Measurements from ENCODE around the gene ICE2.

ICE2 gene

DNA sequence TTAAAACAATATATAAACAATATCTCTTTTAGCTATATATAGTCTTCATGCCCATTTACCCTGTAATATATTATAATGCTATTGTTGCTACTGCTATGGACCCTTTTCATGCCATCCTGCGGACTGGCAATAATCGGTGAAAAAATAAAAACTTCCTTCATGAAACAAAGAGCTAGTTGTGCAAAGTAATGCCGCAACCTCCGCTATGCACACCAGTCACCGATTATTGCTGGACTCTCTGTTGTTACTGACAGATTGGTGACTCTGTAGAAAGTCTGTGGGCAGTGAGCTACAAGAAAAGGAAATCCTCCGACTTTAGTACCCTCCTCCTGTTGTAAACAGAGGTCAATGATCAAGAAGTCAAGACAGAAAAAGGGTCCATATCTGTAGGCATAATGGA, 17.9 kb upstream of the ICE2 start:
- DNase-seq (ENCODE audit: low read depth) = no peak

DNA sequence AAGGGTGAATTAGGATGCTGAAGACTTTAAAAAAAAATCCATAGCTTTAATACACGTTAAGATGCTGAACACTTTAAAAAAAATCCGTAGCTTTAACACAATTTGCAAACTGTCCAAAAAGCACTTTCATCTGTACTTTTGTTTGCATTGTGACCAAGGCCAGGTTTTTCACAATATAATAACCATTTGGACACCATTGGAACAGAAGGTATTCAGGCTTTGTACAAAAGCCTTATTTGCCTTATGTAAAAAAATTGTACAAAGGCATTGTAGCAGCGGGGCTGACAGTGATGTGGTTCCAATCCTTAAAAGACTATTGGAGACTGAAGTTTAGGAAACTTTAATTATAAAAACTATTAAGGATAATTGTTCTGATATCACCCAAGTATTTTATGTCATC, 15.2 kb upstream of the ICE2 start:
- no peak for DNase-seq (ENCODE audit: low read depth)

DNA sequence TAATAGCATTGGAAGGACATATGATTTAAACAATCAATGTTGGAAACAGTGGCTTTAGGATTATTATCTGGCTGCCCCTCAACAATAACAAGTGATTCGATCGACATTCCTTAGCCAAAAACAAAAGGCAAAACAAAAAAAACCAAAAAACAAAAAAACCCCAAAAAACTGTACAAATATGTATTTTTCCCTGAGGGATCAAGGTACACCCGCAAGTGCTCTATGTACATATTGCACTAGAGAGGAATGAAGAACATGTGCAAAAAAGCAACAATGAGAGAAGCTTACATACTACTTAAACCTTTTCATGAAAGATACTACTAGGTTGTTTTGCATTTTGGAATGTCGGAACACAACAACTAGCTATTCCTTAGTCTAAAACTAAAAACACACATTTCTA, 14.2 kb upstream of the ICE2 start:
- no peak for DNase-seq (ENCODE audit: low read depth)

DNA sequence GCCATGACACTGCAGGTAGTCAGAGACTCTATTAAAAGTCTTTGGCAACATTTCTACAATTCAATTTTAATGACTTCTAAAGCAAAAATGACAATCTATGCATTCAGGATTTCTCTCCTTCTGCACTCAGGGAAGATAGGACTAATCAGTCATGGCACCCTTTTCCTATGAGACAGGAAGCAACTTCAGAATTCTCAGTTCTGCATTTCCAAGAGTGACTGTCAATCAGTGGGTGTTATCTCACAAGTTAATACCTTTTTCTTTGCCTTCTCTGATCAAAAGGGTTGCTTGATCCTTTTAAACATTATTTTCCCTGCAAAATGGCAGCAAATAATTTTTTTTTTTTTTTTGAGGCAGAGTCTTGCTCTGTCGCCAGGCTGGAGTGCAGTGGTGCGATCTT, 7.8 kb upstream of the ICE2 start:
- DNase-seq (ENCODE audit: low read depth) = no peak

DNA sequence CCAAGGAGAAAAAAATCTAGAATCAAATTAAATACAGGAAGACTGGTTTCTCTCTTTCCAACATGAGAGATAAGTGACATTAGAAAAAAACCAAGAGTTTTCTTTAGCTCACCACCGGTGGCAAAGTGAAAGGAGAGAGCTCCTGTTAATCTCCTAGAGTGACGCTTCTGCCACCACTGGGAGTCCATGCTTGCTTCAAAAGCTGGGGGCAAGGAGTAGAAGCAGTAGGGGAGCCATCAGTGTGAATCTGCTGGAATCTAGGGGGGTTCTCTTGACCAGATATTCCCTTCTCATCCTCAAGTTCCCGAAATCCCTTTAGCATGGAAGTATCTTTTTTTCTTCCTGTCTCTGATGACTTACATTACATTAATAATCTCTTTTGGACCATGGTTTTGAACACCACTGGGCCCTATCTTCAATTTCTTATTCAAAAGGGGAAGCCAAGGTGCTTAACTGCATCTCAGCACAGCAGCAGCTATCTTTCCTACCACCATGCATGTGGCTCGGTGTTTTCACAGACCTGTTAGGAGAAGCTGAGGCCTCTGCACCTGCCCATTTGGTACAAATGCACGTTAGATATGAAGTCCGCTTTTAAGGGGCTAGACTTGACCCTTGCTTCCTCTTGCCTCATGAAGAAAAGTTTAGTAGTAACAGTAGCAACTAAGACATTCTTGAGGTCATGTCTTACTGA, 6.6 kb upstream of the ICE2 start:
- no peak for DNase-seq (ENCODE audit: low read depth)

DNA sequence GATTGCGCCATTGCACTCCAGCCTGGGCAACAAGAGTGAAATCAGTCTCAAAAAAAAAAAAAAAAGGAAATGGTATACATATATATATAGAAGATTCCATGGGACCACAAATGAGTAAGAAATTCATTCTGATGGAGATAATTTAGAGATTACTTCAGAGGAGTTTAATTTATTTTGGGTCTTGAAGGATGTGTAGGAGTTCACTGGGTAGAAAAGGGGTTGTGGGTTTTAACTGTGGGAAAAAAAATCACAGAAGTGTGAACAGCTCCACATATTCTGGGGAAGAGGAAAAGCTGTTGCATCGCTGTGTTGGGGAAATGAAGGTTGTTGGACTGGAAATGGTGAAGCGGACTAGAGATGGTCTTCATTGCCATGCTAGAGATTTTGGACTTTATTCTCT, 4.1 kb upstream of the ICE2 start:
- no peak for DNase-seq (ENCODE audit: low read depth)

DNA sequence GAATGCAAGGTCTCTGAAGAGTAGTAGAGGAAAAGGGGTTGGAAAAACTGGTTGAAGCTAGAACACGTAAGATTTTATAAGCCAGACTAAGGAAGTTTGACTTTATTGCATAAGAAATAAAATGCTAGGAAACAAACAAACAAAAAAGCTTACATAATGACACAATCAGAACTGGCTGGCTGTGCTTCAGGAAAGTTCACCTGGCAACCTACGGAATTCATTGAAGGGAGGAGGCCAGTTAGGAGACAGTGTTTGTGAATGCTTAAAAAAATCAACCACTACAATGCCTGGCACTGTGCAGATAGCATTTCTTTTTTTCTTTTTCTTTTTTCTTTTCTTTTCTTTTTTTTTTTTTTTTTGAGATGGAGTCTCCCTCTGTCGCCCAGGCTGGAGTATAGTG, 1.9 kb upstream of the ICE2 start:
- no peak for DNase-seq (ENCODE audit: low read depth)

DNA sequence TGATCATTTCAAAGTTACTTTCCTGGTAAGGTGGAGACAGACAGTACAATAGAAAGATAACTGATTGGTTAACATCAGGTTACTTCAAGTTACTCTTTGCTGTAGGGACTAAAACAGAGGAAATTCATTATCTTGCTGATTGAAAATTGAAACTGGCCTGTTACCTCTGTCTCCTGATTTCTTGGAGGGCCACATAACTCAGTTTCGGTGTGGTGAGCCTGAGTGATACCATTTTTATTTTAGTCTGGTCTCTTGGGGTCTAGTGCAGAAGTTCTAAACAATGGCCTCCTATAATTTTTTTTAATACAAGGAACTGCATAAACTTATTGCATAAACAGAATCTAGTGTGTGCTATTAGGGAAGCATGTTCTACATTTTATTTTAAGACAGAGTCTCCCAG, 1.2 kb upstream of the ICE2 start:
- no peak for DNase-seq (ENCODE audit: low read depth)

DNA sequence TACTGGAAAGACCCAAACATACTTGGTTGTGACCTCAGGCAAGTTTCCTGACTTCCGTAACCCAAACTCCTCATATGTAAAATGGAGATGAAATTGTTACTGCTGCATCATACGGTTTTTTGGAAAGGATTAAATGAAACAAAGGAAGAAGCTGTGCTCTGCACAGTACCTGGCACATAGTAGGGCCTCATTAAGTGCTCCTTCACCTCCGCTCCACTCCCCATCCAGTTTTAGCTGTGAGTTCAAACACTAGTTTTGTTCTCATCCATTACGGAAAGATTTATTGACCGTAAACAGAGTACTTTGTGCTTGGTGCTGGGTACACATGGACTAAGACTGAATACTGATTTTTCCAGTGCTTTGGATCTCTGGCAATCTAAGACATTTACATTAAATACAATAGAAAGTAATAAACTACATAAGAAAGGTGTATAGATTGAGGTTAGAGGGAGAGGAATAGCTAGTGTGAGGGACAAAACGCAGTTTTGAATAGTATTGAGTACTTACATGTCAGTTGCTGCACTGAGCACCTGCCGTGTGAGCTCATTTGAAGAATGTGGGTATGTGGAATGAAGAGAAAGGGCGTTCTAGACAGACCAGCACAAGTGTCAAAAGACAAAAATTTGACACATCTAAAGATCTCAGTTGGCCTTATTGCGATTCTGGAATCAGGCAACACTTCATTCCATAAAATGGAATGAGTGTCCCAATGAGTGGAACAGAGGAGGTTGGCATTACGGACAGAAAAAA, 594 bp upstream of the ICE2 start:
- no peak for DNase-seq (ENCODE audit: low read depth)

DNA sequence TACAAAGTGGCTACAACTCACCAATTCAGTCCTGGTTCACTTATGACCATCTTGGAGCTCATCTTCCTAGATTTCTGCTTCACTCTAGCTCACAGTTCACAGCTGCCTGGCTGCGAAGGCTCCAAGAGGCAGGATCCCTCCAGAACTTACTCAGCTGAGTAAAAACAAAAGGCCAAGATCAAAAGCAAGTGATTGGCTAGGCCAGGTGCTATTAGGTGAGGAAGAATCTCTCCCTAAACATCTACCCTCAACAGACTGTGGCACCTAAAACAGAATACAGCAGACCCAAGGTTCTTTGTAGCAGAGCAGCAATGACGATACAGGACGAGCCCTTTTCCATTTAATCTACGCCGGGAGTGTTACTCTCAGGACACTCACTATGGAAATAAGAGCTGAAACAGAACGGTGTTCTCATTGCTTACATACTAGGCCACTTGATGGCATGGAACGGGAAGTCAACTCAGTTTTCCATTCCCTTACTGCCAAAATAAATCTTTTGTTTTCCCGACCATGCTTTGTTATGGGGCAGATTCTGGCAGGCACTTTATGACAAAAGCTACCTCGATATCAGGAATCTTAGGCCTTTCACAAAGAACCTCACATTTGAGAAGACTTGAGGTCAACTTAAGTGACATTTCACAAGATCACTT, 901 bp downstream of the ICE2 start:
- DNase-seq (ENCODE audit: low read depth) = no peak

DNA sequence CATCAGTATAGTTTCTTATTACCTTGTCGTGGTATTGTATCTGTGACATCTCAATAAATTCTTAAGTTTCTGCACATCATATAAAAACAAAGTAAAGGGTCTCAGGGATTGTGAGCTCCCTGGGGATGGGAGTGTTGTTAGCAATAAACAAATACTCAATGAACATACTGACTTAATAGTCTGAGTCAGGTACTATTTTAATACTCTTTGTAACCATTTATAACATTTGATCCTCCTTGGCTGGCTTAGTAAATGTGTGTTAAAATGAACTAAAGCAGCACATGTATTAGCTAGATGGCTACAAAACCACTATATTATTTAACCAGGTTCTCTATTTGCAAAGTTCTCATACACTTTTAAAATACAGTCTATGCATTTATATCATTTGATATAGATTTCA, 1.8 kb downstream of the ICE2 start:
- no peak for DNase-seq (ENCODE audit: low read depth)

DNA sequence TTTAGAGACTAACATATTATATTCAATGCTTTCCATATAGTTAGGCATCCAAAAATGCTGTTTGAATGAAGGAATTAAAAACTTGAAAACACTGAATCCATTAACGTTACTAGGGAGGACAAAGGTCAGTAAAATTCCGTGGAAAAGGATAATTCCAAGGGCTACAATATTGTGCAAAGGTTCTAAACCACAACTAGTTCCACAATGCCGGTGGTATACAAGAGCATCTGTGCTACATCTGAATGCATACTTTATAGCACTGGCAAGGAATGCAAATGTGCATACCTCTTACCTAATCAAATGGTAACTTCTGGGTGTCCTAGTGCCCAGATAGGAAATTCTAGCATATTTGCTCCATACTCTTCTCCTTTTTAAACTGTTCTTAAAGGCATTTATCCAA, 2.2 kb downstream of the ICE2 start:
- DNase-seq (ENCODE audit: low read depth) = no peak

DNA sequence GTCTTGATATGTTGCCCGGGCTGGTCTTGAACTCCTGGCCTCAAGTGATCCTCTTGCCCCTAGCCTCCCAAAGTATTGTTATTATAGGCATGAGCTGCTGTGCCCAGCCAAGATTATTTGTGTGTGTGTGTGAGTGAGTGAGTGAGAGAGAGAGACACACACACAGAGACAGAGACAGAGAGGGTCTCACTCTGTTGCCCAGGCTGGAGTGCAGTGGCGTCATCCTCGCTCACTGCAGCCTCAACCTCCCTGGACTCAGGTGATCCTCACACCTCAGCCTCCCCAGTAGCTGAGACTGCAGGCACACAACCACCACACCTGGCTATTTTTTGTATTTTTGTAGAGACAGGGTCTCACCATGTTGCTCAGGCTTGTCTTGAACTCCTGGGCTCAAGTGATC, 5.8 kb downstream of the ICE2 start:
- no peak for DNase-seq (ENCODE audit: low read depth)

DNA sequence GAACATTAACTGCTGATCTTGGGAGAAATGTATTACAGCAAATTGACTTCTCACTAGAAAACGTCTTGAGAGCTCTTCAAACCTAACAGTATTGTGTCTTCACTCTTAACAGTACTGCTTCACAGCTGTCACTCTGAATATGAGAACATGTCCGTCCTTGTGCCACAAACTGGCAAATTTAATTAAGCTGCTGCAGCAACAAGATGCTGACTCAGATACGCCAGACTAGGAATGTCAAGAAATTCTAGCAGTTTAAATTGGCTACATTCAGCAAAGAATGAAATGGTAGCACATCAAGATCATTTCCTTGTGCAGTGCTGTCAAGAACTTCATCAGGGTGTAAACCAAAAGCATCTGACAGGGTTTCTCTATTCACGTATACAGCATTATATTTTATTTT, 7.6 kb downstream of the ICE2 start:
- DNase-seq (ENCODE audit: low read depth) = no peak

DNA sequence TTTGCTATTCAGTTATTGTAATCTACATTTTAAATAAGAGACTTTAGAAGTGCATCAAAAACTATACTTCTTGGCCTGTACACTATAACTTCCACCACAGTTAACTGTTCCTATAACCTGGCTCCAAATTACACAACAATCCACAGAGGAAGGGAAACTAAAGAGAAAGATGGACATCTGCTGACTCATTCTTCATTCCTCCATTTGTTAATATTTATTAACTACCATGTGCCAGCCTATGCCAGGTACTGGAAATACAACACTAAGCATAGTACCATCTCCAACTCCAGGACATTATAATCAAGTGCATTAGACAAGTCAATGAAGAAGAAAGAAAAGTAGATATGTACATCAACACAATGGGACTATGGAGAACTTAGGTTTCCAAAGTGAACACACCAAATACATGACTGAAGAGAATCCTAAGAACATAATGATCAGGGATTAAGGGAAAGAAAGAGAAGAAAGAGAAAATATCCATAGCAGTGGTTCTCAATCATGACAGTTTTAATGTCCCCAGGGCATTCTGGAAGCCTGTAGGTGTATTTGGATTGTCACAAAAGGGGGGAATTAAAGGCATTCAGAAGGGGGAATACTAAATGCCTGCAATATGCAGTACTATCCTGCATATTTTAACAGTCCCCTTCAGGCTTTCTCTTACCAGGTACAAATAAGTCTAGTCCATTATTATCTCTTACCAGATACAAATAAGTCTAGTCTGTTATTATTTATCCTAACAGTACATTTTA, 8.9 kb downstream of the ICE2 start:
- no peak for DNase-seq (ENCODE audit: low read depth)

DNA sequence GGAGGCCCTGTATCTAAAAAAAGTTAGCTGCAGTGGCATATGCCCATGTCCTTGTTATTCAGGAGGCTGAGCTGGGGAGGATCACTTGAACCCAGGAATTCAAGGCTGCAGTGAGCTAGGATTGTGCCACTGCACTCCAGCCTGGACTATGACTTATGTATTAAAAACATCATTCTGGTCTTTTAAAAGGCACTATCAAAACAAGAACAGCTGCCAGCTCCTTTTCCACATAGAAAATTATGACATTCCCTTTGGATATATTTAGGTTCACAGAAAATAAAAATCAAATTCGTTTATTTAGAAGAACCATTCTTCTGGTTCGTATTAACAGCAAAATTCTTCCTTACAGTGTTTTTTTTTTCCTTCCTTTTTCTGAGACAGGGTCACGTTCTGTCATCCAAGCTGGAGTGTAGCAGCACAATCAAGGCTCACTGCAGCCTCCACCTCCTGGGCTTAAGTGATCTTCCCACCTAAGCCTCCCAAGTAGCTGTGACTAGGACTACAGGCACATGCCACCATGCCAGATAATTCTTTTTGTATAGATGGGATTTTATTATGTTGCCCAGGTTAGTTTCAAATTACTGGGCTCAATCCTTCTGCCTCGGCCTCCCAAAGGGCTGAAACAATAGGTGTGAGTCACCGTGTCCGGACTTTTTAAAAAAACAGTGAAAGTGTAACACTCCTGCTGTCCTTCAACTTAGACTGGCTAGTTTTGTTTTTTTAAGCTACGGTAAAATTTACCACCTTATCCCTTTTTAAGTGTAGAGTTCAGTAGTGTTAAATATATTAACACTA, 13.9 kb downstream of the ICE2 start:
- DNase-seq (ENCODE audit: low read depth) = no peak

DNA sequence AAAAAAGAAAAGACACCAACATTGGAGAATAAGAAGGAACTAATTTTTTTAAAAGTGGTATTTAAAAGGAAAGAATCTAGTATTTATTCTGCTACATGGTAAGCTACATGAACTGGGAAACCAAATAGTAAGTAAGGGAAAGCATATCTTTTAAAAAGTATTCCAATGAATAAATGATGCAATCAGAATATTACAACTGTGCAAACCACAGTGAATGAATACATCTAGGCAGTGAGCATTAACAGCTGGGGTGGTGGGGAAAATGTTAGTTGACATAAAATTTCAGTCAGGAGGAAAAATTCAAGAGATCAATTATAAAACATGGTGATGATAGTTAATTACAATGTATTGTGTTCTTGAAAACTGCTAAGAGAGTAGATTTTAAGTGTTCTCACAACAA, 16.9 kb downstream of the ICE2 start:
- no peak for DNase-seq (ENCODE audit: low read depth)

DNA sequence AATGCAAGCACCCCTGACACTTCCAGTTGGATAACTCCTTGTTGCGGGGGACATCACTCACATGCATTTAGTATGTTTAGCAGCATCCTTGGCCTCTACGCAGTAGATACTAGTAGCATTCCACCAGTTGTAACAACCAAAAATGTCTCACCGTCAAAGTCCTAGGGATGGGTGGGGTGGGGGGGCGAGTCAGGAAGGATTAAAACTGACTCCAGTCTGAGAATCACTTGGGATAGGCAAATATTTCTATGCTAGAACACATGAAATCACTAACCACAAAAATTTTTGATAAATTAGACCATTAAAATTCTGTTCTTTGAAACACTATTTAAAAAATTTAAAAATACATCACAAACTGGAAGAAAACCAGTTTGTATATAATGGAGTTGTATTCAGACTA, 18.0 kb downstream of the ICE2 start:
- DNase-seq (ENCODE audit: low read depth) = no peak

DNA sequence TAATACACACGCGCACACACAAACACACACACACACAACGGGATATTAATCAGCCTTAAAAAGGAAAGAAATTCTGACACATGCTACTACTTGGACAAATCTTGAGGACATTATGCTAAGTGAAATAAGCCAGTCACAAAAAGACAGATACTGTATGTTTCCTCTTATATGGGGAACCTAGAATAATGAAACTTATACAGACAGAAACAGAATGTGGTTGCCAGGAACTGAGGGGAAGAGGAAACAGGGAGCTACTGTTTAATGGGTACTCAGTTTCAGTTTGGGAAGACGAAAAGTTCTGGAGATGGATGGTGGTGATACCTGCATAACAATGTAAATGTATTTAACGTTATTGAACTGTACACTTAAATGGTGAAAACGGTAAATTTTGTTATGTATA, 20.2 kb downstream of the ICE2 start:
- no peak for DNase-seq (ENCODE audit: low read depth)

DNA sequence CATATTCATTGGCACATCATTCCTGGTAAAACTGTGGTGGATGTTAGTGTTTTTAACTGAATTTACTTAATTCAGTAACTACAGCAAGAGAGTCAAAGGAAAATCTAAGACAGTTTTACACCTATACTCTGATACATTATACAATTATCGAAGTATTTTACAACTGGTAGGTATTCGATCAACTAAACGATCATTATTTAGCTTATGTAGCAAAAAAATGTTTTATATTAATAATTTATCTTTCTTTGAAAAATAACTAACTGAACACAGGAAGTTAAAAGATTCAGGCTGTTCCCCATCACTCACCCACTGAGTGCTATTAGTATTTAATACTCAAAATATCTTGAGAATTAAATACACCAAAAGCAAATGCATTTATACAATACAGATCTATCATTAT, 21.0 kb downstream of the ICE2 start:
- DNase-seq (ENCODE audit: low read depth) = no peak

DNA sequence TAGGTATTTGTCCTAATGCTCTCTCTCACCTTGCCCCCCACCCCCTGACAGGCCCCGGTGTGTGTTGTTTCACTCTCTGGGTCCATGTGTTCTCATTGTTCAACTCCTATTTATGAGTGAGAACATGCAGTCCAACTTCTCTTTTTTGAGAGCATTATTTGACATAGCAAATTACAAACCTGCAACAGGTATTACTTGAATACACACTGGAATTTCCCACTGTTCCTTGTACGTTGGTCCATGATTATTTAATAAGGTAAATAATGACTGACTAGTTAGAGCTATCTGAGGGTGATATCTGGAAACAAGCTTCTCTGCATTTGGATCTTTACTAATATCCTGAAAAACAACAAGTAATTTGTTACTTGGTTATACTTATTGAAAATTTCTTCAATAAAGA, 24.1 kb downstream of the ICE2 start:
- no peak for DNase-seq (ENCODE audit: low read depth)
